Colonic mucosa (tissue), 4 donors: ENCODE results near the gene GPX8. TPM values are rescaled to one million over a fixed set of nuclear protein-coding genes. Genes with fewer than 3 reads are reported as not detected.
A peak's percentile ranks its signal among the peaks of the same experiment; 100 is the strongest.

Experiments used
- DNase-seq: peaks from one replicate; pipeline ENCODE4 v3.0.0-alpha.2; 2020
- H3K27ac ChIP-seq: fragments of 200-600 bp; one replicate; pipeline ENCODE4 v1.8.0; 2021
- H3K27me3 ChIP-seq: fragments of 200-600 bp; one replicate; pipeline ENCODE4 v1.8.0; 2021
- H3K36me3 ChIP-seq: fragments of 200-600 bp; one replicate; pipeline ENCODE4 v1.8.0; 2021
- H3K4me1 ChIP-seq: fragments of 200-600 bp; one replicate; pipeline ENCODE4 v1.8.0; 2021; ENCODE audit warnings: mild to moderate bottlenecking
- H3K4me3 ChIP-seq: fragments of 200-600 bp; one replicate; pipeline ENCODE4 v1.8.0; 2021
- H3K9ac ChIP-seq, 2 donors: one replicate each; pipeline ENCODE4 v1.7.0; 2013; ENCODE audit warnings: control low read depth in 2 of 2, low read depth in 2 of 2, low read length in 2 of 2
- H3K9me3 ChIP-seq: fragments of 200-600 bp; one replicate; pipeline ENCODE4 v1.8.0; 2021
- intact Hi-C: fragments of 100-400 bp; cut with DNase I; formaldehyde crosslinking; loops from one replicate; pipeline ENCODE4 v1.14.1; 2022
- total RNA-seq, 2 donors: library from RNA; stranded (reverse); fragmentation: NEBNext Ultra II Directional in 1 of 2; extraction: Animal tissue kit (Norgen Biotek cat#: 25700) in 1 of 2; gene quantifications; one replicate each; pipeline ENCODE4 v1.2.1, GENCODE V29; 2021
- TF ChIP-seq, protein P1 (sequence below): fragments of 200-600 bp; IDR thresholded peaks from one replicate; pipeline ENCODE4 v1.8.0; 2022; ENCODE audit warnings: antibody characterized with exemption, mild to moderate bottlenecking
- donor health status: healthy.
- donor health status: DM: no; HTN: no; CAD: no.
- donor health status: DM: no; HTN: no; CAD: no.

The GPX8 gene
- total RNA-seq, 2 donors from 2014 or later: 7.1 TPM

DNA sequence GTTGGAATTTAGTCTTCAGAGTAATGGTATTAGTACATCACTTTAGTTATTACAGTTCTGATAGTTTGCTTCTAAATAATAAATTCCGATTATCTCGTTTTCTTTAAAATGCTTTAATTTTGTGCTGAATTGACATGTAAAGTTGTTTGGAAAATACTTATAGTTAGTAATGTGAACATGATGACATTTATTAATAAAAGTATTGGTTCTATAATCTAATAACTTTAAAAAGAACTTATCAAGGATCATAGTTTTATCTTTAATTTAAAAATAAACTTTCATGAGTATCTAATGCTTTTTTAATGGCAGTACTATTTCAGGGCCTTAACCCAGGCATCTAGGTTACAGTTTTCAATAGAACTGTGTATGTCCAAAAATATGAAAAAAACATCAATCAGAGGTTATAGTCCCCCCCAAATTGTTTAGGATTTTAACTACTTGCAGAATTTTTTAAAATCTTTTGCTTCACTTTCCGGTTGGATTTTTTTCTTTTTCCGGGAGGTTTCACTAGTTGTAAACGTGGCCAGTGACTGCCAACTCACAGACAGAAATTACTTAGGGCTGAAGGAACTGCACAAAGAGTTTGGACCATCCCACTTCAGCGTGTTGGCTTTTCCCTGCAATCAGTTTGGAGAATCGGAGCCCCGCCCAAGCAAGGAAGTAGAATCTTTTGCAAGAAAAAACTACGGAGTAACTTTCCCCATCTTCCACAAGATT, 680 bp downstream of the GPX8 start:
- DNase-seq: peak; percentile 76
- H3K4me1 ChIP-seq: no peaks in the 10 kb centered on the region
- intact Hi-C loops: no loop called here
- peak overlapping the region; percentile 26 for H3K4me3 ChIP-seq
- H3K36me3 ChIP-seq: no peaks in the 10 kb centered on the region
- H3K9ac ChIP-seq: no peak overlapping the region
- H3K27ac ChIP-seq: peak overlapping the region; percentile 21
- TF ChIP-seq, protein P1, sequence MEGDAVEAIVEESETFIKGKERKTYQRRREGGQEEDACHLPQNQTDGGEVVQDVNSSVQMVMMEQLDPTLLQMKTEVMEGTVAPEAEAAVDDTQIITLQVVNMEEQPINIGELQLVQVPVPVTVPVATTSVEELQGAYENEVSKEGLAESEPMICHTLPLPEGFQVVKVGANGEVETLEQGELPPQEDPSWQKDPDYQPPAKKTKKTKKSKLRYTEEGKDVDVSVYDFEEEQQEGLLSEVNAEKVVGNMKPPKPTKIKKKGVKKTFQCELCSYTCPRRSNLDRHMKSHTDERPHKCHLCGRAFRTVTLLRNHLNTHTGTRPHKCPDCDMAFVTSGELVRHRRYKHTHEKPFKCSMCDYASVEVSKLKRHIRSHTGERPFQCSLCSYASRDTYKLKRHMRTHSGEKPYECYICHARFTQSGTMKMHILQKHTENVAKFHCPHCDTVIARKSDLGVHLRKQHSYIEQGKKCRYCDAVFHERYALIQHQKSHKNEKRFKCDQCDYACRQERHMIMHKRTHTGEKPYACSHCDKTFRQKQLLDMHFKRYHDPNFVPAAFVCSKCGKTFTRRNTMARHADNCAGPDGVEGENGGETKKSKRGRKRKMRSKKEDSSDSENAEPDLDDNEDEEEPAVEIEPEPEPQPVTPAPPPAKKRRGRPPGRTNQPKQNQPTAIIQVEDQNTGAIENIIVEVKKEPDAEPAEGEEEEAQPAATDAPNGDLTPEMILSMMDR: no peak
- no peaks in the 10 kb centered on the region for H3K9me3 ChIP-seq
- H3K27me3 ChIP-seq: no peaks in the 10 kb centered on the region

DNA sequence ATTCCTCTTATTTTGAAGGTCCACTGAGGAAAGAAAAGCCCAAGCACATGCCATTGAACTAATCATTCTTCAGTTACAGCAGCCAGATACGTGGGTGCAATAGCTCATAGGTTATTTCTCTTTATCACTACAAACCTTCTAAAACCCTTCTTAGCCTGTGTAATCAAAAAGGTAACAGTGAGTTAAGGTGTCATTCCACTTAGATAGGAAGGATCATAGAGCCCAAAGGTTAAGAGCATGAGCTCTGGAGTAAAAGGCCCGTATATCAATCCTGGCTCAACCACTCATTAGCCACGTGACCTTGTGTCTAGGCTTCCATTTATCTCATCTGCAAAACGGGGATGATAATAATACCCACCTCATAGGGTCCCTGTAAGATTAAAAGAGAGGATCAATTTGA, 2.7 kb downstream of the GPX8 start:
- intact Hi-C loops: no loop called here
- TF ChIP-seq, protein P1: no peak
- H3K27ac ChIP-seq: no peak overlapping the region
- H3K4me3 ChIP-seq: no peak overlapping the region
- no peak for DNase-seq
- H3K9me3 ChIP-seq: no peaks in the 10 kb centered on the region
- no peaks in the 10 kb centered on the region for H3K36me3 ChIP-seq
- H3K4me1 ChIP-seq: no peaks in the 10 kb centered on the region
- H3K9ac ChIP-seq: no peak overlapping the region
- H3K27me3 ChIP-seq: no peaks in the 10 kb centered on the region

- Histone ChIP-seq H3K4me3 (no peak overlapping the region), H3K36me3 (no peaks in the 10 kb centered on the region), H3K9ac (no peak overlapping the region), H3K27me3 (peaks cover 29% of the 10 kb centered on the region), H3K27ac (no peak overlapping the region), H3K9me3 (no peaks in the 10 kb centered on the region), H3K4me1 (peaks cover 8% of the 10 kb centered on the region)
- no peak for DNase-seq
- TF ChIP-seq, protein P1: no peak
- intact Hi-C loops: loop anchor here (5.0 kb wide), 1 partner anchor 521 kb away; no protein-coding TSS in a partner anchor
These were observed 11.5 kb downstream of the GPX8 start for GRCh38 chr5:55171471-55171870.

DNA sequence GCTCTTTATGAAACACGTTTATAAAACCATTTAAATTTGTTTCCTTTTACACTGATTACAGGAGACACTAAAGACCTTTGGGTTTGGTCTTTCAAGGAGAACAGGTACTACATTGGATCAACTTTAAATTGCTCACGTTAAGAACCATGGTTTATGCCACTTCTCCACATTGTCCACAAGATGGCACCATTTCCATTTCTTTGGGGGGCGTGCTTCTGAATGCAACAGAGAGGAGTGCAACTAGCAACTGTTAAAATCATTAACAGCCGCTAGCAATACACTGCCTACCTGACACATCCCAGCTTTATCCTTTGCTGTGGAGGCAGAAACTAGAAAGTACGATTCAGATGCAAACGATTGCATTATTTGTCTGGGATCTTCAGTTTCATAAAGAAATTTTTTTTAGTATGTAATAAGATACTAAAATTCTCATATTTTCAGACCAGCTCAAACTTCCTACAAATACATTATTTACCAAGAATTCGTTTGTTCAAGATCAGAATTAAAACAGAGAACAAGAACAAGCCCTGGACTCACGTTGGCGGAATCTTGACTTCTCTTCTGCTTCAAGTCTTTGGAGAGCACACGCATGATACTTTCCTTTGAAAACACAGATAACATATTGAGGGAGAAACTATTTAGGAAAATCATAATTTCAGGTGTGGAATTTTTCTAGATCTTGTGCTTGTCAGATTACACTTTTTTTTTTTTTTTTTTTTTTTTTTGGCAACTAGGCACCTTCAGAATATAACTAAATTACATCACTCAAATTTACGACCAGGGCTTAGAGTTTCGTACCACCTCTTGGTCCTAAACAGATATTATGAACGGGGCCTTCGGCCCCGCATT, 12.3 kb downstream of the GPX8 start:
- H3K4me1 ChIP-seq: peaks cover 10% of the 10 kb centered on the region
- peak; percentile 64 for DNase-seq
- intact Hi-C loops: loop anchor here (5.0 kb wide), 1 partner anchor 520 kb away; no protein-coding TSS in a partner anchor
- peak overlapping the region; percentile 42 for H3K4me3 ChIP-seq
- no peak overlapping the region for H3K27ac ChIP-seq
- H3K9ac ChIP-seq: peak overlapping the region; percentile 38 to 47
- TF ChIP-seq, protein P1: peak; percentile 87
- H3K36me3 ChIP-seq: no peaks in the 10 kb centered on the region
- H3K27me3 ChIP-seq: peaks cover 30% of the 10 kb centered on the region
- H3K9me3 ChIP-seq: no peaks in the 10 kb centered on the region

DNA sequence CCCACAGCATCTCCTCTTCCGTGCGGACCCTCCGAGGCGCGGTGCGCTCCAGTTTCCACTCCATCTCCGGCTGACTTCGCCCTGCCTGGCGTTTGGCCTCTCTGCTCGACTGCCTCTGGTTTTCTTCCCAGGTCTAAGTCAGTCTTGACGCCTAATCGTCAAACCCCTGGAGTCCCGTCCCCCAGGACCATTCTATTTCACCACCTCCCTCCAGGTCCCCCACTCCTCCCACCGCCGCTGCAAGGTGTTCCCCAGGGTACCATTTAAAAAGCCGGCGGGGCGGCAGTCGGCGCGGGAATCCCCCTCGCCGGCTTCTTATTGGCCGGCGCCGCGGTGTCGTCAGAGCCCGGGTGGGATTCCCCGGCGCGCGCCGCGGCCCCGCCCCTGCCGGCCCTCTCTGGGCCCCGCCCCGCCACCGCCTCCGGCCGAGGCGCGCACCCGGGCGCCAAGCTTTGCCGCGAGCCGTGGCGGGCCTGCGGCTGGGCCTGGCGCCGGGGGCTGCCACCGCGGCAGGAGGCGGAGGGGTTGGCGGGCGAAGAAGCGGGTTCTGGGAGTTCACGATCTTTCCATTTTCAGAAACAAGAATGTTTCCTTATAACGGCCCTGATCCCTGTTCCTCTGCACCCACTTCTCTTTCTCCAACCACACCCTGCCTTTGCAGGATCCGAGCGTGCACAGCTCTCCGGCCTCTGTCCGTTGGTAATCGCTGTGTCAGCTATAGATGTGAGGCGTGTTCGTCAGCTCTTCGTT, 13.1 kb downstream of the GPX8 start, which contains the start of gene CDC20B:
Gene CDC20B (minus strand): TSS at position 241 of the 750 bp plus-strand sequence. CDS start 177 bp downstream, at position 64.
- H3K27ac ChIP-seq: no peak within 1 kb of the TSS
- H3K36me3 ChIP-seq: no peaks in the 10 kb centered on the region
- H3K4me3 ChIP-seq: peak within 1 kb of the TSS; percentile 42
- TF ChIP-seq, protein P1: no peak
- peaks cover 39% of the 10 kb centered on the region for H3K27me3 ChIP-seq
- no peaks in the 10 kb centered on the region for H3K9me3 ChIP-seq
- peaks cover 10% of the 10 kb centered on the region for H3K4me1 ChIP-seq
- peak; percentile 76 for DNase-seq
- intact Hi-C loops: loop anchor here (5.0 kb wide), 1 partner anchor 519 kb away; no protein-coding TSS in a partner anchor
- peak within 1 kb of the TSS; percentile 38 to 66 for H3K9ac ChIP-seq
